Neural cell (in vitro differentiated cells): ENCODE results near the gene ITGB2. TPM values are rescaled to one million over a fixed set of nuclear protein-coding genes. Genes with fewer than 3 reads are reported as not detected.

ENCODE experiments used
- H2AFZ ChIP-seq: fragments of 200-600, 300-800 bp; sonication (generic), shearing (Covaris generic); 2 replicates; pipeline ENCODE4 v1.6.0; 2014; ENCODE audit warnings: low read depth, mild to moderate bottlenecking, antibody characterized with exemption, low read length, moderate library complexity
- H3F3A ChIP-seq: fragments of 200-600 bp; shearing (Covaris generic); 2 replicates; pipeline ENCODE4 v1.6.1; 2016; ENCODE audit warnings: mild to moderate bottlenecking, moderate library complexity, mixed read lengths, antibody characterized with exemption, low read length; ENCODE audit not compliant: insufficient read depth, poor library complexity, severe bottlenecking
- H3K27ac ChIP-seq: fragments of 200-600, 300-800 bp; sonication (generic), shearing (Covaris generic); 2 replicates; pipeline ENCODE4 v1.5.1; 2014; ENCODE audit warnings: mild to moderate bottlenecking, low read length, moderate library complexity
- H3K27me3 ChIP-seq: fragments of 300-800, 200-600 bp; sonication (generic), shearing (Covaris generic); 2 replicates; pipeline ENCODE4 v1.6.0; 2014; ENCODE audit warnings: mild to moderate bottlenecking, low read depth, low read length, moderate library complexity; ENCODE audit not compliant: insufficient read depth
- H3K36me3 ChIP-seq: fragments of 300-800, 200-600 bp; sonication (generic), shearing (Covaris generic); 2 replicates; pipeline ENCODE4 v1.5.1; 2014; ENCODE audit warnings: mild to moderate bottlenecking, antibody characterized with exemption, low read length, moderate library complexity; ENCODE audit not compliant: insufficient read depth
- H3K4me2 ChIP-seq: fragments of 300-800, 200-600 bp; sonication (generic), shearing (Covaris generic); 2 replicates; pipeline ENCODE4 v1.6.0; 2014; ENCODE audit warnings: mild to moderate bottlenecking, low read length
- H3K4me3 ChIP-seq: fragments of 300-800, 200-600 bp; sonication (generic), shearing (Covaris generic); 2 replicates; pipeline ENCODE4 v1.5.1; 2014; ENCODE audit warnings: mild to moderate bottlenecking, low read length, moderate library complexity
- H3K79me2 ChIP-seq: fragments of 200-600 bp; shearing (Covaris generic); replicated peaks from 2 replicates; pipeline ENCODE4 v1.6.0; 2014; ENCODE audit warnings: mild to moderate bottlenecking, low read length, moderate library complexity; ENCODE audit not compliant: insufficient read depth
- H3K9ac ChIP-seq: fragments of 300-800, 200-600 bp; sonication (generic), shearing (Covaris generic); 2 replicates; pipeline ENCODE4 v1.6.1; 2016; ENCODE audit warnings: mild to moderate bottlenecking, low read length, mixed read lengths
- H3K9me2 ChIP-seq: fragments of 200-600 bp; shearing (Covaris generic); 2 replicates; pipeline ENCODE4 v1.6.1; 2016; ENCODE audit warnings: mild to moderate bottlenecking, low read length, mixed read lengths; ENCODE audit not compliant: insufficient read depth
- H3K9me3 ChIP-seq: fragments of 200-600, 300-800 bp; sonication (generic), shearing (Covaris generic); 2 replicates; pipeline ENCODE4 v1.6.1; 2016; ENCODE audit warnings: mild to moderate bottlenecking, mixed run types, low read length, moderate library complexity, mixed read lengths
- H4K20me1 ChIP-seq: fragments of 200-600 bp; shearing (Covaris generic); 2 replicates; pipeline ENCODE4 v1.6.1; 2016; ENCODE audit warnings: mild to moderate bottlenecking, mixed run types; ENCODE audit not compliant: insufficient read depth
- EP300 ChIP-seq: fragments of 450-650 bp; conservative IDR thresholded peaks from 2 replicates; pipeline ENCODE4 v1.6.1; 2014; ENCODE audit warnings: antibody characterized with exemption, mild to moderate bottlenecking, moderate library complexity; ENCODE audit not compliant: poor library complexity, severe bottlenecking
- EZH2 ChIP-seq: fragments of 200-600, 300-800 bp; shearing (Covaris generic), sonication (generic); IDR thresholded peaks from 2 replicates; pipeline ENCODE4 v1.6.1; 2014; ENCODE audit warnings: antibody characterized with exemption, low read length, borderline replicate concordance, mild to moderate bottlenecking; ENCODE audit not compliant: insufficient read depth, poor library complexity, severe bottlenecking
- MXI1 ChIP-seq: fragments of 450-650 bp; conservative IDR thresholded peaks from 2 replicates; pipeline ENCODE4 v1.6.1; 2014; ENCODE audit warnings: antibody characterized with exemption, mild to moderate bottlenecking; ENCODE audit not compliant: poor library complexity, severe bottlenecking
- POLR2AphosphoS5 ChIP-seq: IDR thresholded peaks from 2 replicates; pipeline ENCODE4 v1.6.1; 2012
- RAD21 ChIP-seq: fragments of 450-650 bp; conservative IDR thresholded peaks from 2 replicates; pipeline ENCODE4 v1.6.1; 2014; ENCODE audit warnings: antibody characterized with exemption, mild to moderate bottlenecking, moderate library complexity
- SMC3 ChIP-seq: fragments of 450-650 bp; conservative IDR thresholded peaks from 2 replicates; pipeline ENCODE4 v1.6.1; 2014; ENCODE audit warnings: antibody characterized with exemption, mild to moderate bottlenecking, moderate library complexity; ENCODE audit not compliant: poor library complexity
- TAF1 ChIP-seq: IDR thresholded peaks from 2 replicates; pipeline ENCODE4 v1.6.1; 2012; ENCODE audit warnings: low read depth
- polyA plus RNA-seq: library from polyadenylated mRNA; depleted of rRNA; stranded (reverse); fragments of >200 nt; gene quantifications from 2 replicates; pipeline ENCODE4 v1.2.3, GENCODE V29; 2014
- TF ChIP-seq, protein P1 (sequence below): fragments of 450-650 bp; IDR thresholded peaks from 2 replicates; pipeline ENCODE4 v1.5.1; 2014; ENCODE audit warnings: antibody characterized with exemption, mild to moderate bottlenecking, moderate library complexity; ENCODE audit not compliant: poor library complexity, severe bottlenecking
- TF ChIP-seq, protein P2 (sequence below): IDR thresholded peaks from 2 replicates; pipeline ENCODE4 v1.6.1; 2012; ENCODE audit warnings: borderline replicate concordance

The ITGB2 gene
- polyA plus RNA-seq, 1 donor from 2014 or later, result not detected

DNA sequence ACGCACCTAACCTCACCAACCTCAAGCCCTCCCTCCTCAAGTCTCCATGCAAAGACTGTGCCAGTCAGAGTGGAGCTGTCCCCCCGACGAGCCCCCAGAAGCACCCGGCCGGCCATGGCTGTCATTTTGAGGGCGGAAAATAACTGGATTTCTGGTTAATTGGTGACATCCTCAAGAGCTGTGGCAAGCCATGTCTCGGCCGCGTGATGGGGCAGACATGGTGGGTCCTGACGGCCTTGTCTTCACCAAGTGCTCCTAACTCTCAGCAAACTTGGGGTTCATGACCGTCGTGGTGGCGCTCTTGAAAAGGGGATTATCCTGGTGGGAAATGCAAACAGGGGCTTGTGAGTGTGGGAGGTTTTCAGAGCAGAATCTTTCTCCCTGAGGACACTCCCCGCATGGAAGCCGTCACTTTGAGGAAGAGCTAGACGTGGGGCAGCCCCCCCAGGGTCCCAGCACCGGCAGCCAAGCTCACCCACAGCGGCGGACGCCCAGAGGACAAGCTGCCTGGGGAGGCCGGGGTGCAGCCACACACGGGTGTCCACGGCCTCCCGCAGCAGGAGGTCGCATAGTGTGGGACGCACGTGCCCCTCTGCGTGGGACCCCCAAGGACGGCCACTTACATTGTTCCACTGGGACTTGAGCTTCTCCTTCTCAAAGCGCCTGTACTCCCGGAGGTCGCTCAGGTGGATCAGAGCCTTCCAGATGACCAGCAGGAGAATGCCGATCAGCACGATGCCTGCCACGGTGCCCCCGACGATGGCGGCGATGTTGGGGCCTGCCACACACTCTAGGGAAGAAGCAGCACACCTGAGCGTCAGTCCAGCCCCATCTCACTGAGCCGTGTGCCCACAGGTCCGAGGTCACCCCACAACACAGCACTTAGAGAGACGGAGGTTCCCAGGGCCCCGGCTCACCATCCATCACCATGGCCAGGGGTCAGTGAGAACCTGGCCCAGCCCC is 34.3 kb downstream of the ITGB2 start:
- H2AFZ ChIP-seq, result no peak overlapping the region
- TF ChIP-seq EP300, result no peak
- no peak for TF ChIP-seq POLR2AphosphoS5
- TF ChIP-seq EZH2, result no peak
- no peak for TF ChIP-seq MXI1
- no peak for TF ChIP-seq SMC3
- TF ChIP-seq RAD21, result no peak
- no peak for TF ChIP-seq TAF1
- TF ChIP-seq, protein P1, sequence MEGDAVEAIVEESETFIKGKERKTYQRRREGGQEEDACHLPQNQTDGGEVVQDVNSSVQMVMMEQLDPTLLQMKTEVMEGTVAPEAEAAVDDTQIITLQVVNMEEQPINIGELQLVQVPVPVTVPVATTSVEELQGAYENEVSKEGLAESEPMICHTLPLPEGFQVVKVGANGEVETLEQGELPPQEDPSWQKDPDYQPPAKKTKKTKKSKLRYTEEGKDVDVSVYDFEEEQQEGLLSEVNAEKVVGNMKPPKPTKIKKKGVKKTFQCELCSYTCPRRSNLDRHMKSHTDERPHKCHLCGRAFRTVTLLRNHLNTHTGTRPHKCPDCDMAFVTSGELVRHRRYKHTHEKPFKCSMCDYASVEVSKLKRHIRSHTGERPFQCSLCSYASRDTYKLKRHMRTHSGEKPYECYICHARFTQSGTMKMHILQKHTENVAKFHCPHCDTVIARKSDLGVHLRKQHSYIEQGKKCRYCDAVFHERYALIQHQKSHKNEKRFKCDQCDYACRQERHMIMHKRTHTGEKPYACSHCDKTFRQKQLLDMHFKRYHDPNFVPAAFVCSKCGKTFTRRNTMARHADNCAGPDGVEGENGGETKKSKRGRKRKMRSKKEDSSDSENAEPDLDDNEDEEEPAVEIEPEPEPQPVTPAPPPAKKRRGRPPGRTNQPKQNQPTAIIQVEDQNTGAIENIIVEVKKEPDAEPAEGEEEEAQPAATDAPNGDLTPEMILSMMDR, result no peak
- TF ChIP-seq, protein P2, sequence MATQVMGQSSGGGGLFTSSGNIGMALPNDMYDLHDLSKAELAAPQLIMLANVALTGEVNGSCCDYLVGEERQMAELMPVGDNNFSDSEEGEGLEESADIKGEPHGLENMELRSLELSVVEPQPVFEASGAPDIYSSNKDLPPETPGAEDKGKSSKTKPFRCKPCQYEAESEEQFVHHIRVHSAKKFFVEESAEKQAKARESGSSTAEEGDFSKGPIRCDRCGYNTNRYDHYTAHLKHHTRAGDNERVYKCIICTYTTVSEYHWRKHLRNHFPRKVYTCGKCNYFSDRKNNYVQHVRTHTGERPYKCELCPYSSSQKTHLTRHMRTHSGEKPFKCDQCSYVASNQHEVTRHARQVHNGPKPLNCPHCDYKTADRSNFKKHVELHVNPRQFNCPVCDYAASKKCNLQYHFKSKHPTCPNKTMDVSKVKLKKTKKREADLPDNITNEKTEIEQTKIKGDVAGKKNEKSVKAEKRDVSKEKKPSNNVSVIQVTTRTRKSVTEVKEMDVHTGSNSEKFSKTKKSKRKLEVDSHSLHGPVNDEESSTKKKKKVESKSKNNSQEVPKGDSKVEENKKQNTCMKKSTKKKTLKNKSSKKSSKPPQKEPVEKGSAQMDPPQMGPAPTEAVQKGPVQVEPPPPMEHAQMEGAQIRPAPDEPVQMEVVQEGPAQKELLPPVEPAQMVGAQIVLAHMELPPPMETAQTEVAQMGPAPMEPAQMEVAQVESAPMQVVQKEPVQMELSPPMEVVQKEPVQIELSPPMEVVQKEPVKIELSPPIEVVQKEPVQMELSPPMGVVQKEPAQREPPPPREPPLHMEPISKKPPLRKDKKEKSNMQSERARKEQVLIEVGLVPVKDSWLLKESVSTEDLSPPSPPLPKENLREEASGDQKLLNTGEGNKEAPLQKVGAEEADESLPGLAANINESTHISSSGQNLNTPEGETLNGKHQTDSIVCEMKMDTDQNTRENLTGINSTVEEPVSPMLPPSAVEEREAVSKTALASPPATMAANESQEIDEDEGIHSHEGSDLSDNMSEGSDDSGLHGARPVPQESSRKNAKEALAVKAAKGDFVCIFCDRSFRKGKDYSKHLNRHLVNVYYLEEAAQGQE, result no peak
- H3K4me3 ChIP-seq, result no peak overlapping the region
- H3K4me2 ChIP-seq, result no peak overlapping the region
- no peak overlapping the region for H3K9ac ChIP-seq
- H3K27me3 ChIP-seq, result no peaks in the 10 kb centered on the region
- no peaks in the 10 kb centered on the region for H4K20me1 ChIP-seq
- H3K9me3 ChIP-seq, result no peaks in the 10 kb centered on the region
- no peaks in the 10 kb centered on the region for H3K79me2 ChIP-seq
- no peaks in the 10 kb centered on the region for H3K36me3 ChIP-seq
- no peaks in the 10 kb centered on the region for H3F3A ChIP-seq
- no peak overlapping the region for H3K27ac ChIP-seq
- no peaks in the 10 kb centered on the region for H3K9me2 ChIP-seq

DNA sequence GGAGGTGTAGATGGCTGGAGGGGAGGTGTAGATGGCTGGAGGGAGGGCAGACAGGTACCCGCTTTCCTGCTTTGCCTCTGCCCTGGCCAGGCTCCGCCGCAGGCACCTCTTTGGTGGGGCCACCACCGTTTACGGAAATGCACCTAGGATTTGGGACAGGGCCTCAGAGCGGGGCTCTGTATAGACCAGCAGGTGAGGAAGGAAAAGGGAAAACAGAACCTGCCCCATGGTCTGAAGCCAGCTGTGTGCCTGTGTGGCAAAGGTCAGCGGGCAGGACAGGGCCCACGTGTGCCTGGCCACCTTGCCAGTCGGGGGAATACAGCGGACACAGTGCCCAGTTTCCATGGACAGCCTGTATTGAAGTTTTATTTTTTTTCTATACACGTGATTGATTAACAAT is 35.1 kb downstream of the ITGB2 start:
- H3K27me3 ChIP-seq, result no peaks in the 10 kb centered on the region
- H3F3A ChIP-seq, result no peaks in the 10 kb centered on the region
- no peak overlapping the region for H3K9ac ChIP-seq
- no peaks in the 10 kb centered on the region for H4K20me1 ChIP-seq
- H3K36me3 ChIP-seq, result no peaks in the 10 kb centered on the region
- no peak overlapping the region for H3K27ac ChIP-seq
- TF ChIP-seq SMC3 (no peak), EP300 (no peak), TAF1 (no peak), MXI1 (no peak), RAD21 (no peak), EZH2 (no peak), POLR2AphosphoS5 (no peak)
- TF ChIP-seq, protein P1, result no peak
- TF ChIP-seq, protein P2, result no peak
- no peak overlapping the region for H3K4me2 ChIP-seq
- H3K79me2 ChIP-seq, result no peaks in the 10 kb centered on the region
- H3K9me3 ChIP-seq, result no peaks in the 10 kb centered on the region
- no peak overlapping the region for H3K4me3 ChIP-seq
- H3K9me2 ChIP-seq, result no peaks in the 10 kb centered on the region
- no peak overlapping the region for H2AFZ ChIP-seq
